Left renal cortex interstitium (tissue), 4 donors: ENCODE measurements around the gene PLK2. TPM values are rescaled to one million over a fixed set of nuclear protein-coding genes. Genes with fewer than 3 reads are reported as not detected.

Source experiments
- DNase-seq, 4 donors: peaks; one replicate each; pipeline ENCODE4 v3.0.0-alpha.2; 2013; ENCODE audit warnings: low read depth in 4 of 4, low spot score in 2 of 4, missing footprints in 1 of 4
- polyA plus RNA-seq, 4 donors: library from polyadenylated mRNA; unstranded; fragments of 120-200 nt; gene quantifications; one replicate each; pipeline ENCODE4 v1.2.1, GENCODE V29; 2013; ENCODE audit not compliant: insufficient read length in 4 of 4

The PLK2 gene
- 100 to 1,000 TPM; 177 to 246 (median 187) TPM for polyA plus RNA-seq

- peak; percentile 79 to 90 (median 86) for DNase-seq
Measured at GRCh38 chr5:58460002-58460731, at the start of gene PLK2. PLK2 (minus strand) TSS chr5:58460086; CDS start chr5:58459959, 127 bp downstream.

GRCh38 chr5:58507715-58508114 lies 47.8 kb upstream of the PLK2 start:
- DNase-seq, result no peak

GRCh38 chr5:58505971-58506640 lies 46.2 kb upstream of the PLK2 start:
- DNase-seq, result no peak

GRCh38 chr5:58505502-58505901 lies 45.6 kb upstream of the PLK2 start:
- no peak for DNase-seq

- DNase-seq, result no peak
Measured at GRCh38 chr5:58504766-58505165, 44.9 kb upstream of the PLK2 start.

- no peak for DNase-seq
Measured at GRCh38 chr5:58503390-58504046, 43.6 kb upstream of the PLK2 start.

- no peak for DNase-seq
Measured at GRCh38 chr5:58501778-58502417, 42.0 kb upstream of the PLK2 start.

GRCh38 chr5:58499941-58500340 lies 40.1 kb upstream of the PLK2 start:
- no peak for DNase-seq

- DNase-seq, result no peak
Measured at GRCh38 chr5:58499231-58499630, 39.3 kb upstream of the PLK2 start.

GRCh38 chr5:58498340-58498942 lies 38.6 kb upstream of the PLK2 start:
- DNase-seq, result peak in 2 of 4 donors; percentile 6 to 13

GRCh38 chr5:58497921-58498320 lies 38.0 kb upstream of the PLK2 start:
- no peak for DNase-seq

GRCh38 chr5:58497386-58497785 lies 37.5 kb upstream of the PLK2 start:
- DNase-seq, result no peak

- DNase-seq, result no peak
Measured at GRCh38 chr5:58496488-58496887, 36.6 kb upstream of the PLK2 start.

GRCh38 chr5:58493141-58493540 lies 33.3 kb upstream of the PLK2 start:
- DNase-seq, result no peak

GRCh38 chr5:58491216-58491892 lies 31.5 kb upstream of the PLK2 start, which contains the start of gene GAPT:
GAPT (plus strand) TSS chr5:58491435; CDS start chr5:58494537, 3,102 bp downstream.
- DNase-seq, result no peak

- no peak for DNase-seq
Measured at GRCh38 chr5:58490402-58491050, 30.6 kb upstream of the PLK2 start.

- DNase-seq, result no peak
Measured at GRCh38 chr5:58486290-58486689, 26.4 kb upstream of the PLK2 start.

GRCh38 chr5:58484505-58484904 lies 24.6 kb upstream of the PLK2 start:
- no peak for DNase-seq

GRCh38 chr5:58482536-58482935 lies 22.6 kb upstream of the PLK2 start:
- DNase-seq, result no peak

GRCh38 chr5:58481828-58482227 lies 21.9 kb upstream of the PLK2 start:
- no peak for DNase-seq
